ENCODE measurements around the gene ZNF774.

DNA sequence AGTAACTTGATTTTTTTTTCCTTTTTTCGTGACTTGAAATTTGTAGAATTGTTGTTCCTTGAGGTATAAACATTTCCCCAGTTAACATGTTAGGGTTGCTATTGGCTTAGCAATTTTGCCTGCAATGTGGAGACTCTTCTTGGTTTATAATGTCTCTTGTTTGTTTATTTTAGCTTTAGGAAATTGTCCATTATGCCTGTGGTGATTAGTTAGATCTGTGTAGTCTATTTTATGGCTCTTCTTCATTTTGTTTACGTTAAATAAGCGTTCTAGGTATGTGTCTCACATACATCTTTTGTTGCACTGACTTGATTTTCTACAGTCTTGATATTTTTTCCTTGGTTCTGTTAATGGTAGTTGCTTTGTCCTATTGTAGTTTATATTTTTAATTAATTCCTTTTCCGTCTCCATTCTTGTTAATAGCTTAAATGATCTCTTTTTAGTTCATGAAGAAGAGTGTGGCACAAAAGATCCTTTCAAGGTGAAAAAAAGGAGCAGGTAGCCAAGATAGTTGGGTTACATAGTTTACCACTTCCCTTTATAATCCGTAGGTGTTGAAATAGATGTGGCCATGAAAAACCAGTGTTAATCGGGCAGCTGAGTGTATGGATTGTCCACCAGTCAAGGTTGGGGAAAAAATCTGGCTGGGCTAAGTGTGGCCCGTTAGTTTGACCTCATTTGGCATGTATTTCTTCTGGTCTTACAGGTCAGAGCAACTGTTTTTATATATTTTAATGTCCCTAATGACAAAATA is 48.1 kb downstream of the ZNF774 start:
- no peak for TF ChIP-seq EZH2phosphoT487 (IDR thresholded peaks at IDR 0.05)
- TF ChIP-seq, protein P1, sequence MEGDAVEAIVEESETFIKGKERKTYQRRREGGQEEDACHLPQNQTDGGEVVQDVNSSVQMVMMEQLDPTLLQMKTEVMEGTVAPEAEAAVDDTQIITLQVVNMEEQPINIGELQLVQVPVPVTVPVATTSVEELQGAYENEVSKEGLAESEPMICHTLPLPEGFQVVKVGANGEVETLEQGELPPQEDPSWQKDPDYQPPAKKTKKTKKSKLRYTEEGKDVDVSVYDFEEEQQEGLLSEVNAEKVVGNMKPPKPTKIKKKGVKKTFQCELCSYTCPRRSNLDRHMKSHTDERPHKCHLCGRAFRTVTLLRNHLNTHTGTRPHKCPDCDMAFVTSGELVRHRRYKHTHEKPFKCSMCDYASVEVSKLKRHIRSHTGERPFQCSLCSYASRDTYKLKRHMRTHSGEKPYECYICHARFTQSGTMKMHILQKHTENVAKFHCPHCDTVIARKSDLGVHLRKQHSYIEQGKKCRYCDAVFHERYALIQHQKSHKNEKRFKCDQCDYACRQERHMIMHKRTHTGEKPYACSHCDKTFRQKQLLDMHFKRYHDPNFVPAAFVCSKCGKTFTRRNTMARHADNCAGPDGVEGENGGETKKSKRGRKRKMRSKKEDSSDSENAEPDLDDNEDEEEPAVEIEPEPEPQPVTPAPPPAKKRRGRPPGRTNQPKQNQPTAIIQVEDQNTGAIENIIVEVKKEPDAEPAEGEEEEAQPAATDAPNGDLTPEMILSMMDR (IDR thresholded peaks at IDR 0.05): no peak

All from neural progenitor cell (in vitro differentiated cells).